ENCODE data around the gene RPL12. TPM values are rescaled to one million over a fixed set of nuclear protein-coding genes. Genes with fewer than 3 reads are reported as not detected.

RPL12 gene
- total RNA-seq, 1 donor from 2014 or later: 1,108 TPM

GRCh38 chr9:127485995-127486394 lies 34.8 kb upstream of the RPL12 start:
- Mint-ChIP-seq H3K27ac (ENCODE audit: unreplicated experiment) (no peak overlapping the region), H3K4me1 (ENCODE audit: unreplicated experiment) (peaks cover 5% of the 10 kb centered on the region), H3K36me3 (ENCODE audit: unreplicated experiment) (peaks cover 27% of the 10 kb centered on the region), H3K27me3 (ENCODE audit: unreplicated experiment) (no peaks in the 10 kb centered on the region), H3K4me3 (ENCODE audit: unreplicated experiment) (no peak overlapping the region), H3K9me3 (ENCODE audit: unreplicated experiment) (no peaks in the 10 kb centered on the region)
- no peak for TF ChIP-seq CTCF (IDR thresholded peaks at IDR 0.05)
- DNase-seq (ENCODE audit: extremely low spot score, unreplicated experiment): no peak

- Mint-ChIP-seq H3K27me3 (ENCODE audit: unreplicated experiment) (no peaks in the 10 kb centered on the region), H3K36me3 (ENCODE audit: unreplicated experiment) (peaks cover 28% of the 10 kb centered on the region), H3K9me3 (ENCODE audit: unreplicated experiment) (no peaks in the 10 kb centered on the region), H3K4me3 (ENCODE audit: unreplicated experiment) (no peak overlapping the region), H3K27ac (ENCODE audit: unreplicated experiment) (no peak overlapping the region), H3K4me1 (ENCODE audit: unreplicated experiment) (no peaks in the 10 kb centered on the region)
- no peak for TF ChIP-seq CTCF (IDR thresholded peaks at IDR 0.05)
- DNase-seq (ENCODE audit: extremely low spot score, unreplicated experiment): no peak
Observed at GRCh38 chr9:127482662-127483061, 31.5 kb upstream of the RPL12 start.

GRCh38 chr9:127479507-127480081 lies 28.4 kb upstream of the RPL12 start:
- Mint-ChIP-seq H3K4me1 (ENCODE audit: unreplicated experiment) (no peaks in the 10 kb centered on the region), H3K27ac (ENCODE audit: unreplicated experiment) (no peak overlapping the region), H3K9me3 (ENCODE audit: unreplicated experiment) (no peaks in the 10 kb centered on the region), H3K4me3 (ENCODE audit: unreplicated experiment) (no peak overlapping the region), H3K27me3 (ENCODE audit: unreplicated experiment) (no peaks in the 10 kb centered on the region), H3K36me3 (ENCODE audit: unreplicated experiment) (peaks cover 25% of the 10 kb centered on the region)
- DNase-seq (ENCODE audit: extremely low spot score, unreplicated experiment): no peak
- no peak for TF ChIP-seq CTCF (IDR thresholded peaks at IDR 0.05)

- no peaks in the 10 kb centered on the region for H3K9me3 Mint-ChIP-seq (ENCODE audit: unreplicated experiment)
- DNase-seq (ENCODE audit: extremely low spot score, unreplicated experiment): no peak
- no peaks in the 10 kb centered on the region for H3K27me3 Mint-ChIP-seq (ENCODE audit: unreplicated experiment)
- no peaks in the 10 kb centered on the region for H3K4me1 Mint-ChIP-seq (ENCODE audit: unreplicated experiment)
- peaks cover 26% of the 10 kb centered on the region for H3K36me3 Mint-ChIP-seq (ENCODE audit: unreplicated experiment)
- no peak for TF ChIP-seq CTCF (IDR thresholded peaks at IDR 0.05)
- no peak overlapping the region for H3K27ac Mint-ChIP-seq (ENCODE audit: unreplicated experiment)
- H3K4me3 Mint-ChIP-seq (ENCODE audit: unreplicated experiment): no peak overlapping the region
Observed at GRCh38 chr9:127474592-127474991, 23.4 kb upstream of the RPL12 start.

GRCh38 chr9:127473932-127474331 lies 22.7 kb upstream of the RPL12 start:
- no peaks in the 10 kb centered on the region for H3K27me3 Mint-ChIP-seq (ENCODE audit: unreplicated experiment)
- no peak overlapping the region for H3K27ac Mint-ChIP-seq (ENCODE audit: unreplicated experiment)
- DNase-seq (ENCODE audit: extremely low spot score, unreplicated experiment): no peak
- no peaks in the 10 kb centered on the region for H3K9me3 Mint-ChIP-seq (ENCODE audit: unreplicated experiment)
- no peak for TF ChIP-seq CTCF (IDR thresholded peaks at IDR 0.05)
- H3K36me3 Mint-ChIP-seq (ENCODE audit: unreplicated experiment): peaks cover 26% of the 10 kb centered on the region
- no peaks in the 10 kb centered on the region for H3K4me1 Mint-ChIP-seq (ENCODE audit: unreplicated experiment)
- no peak overlapping the region for H3K4me3 Mint-ChIP-seq (ENCODE audit: unreplicated experiment)
